ENCODE measurements around the gene CNKSR3.
A peak's percentile ranks its signal among the peaks of the same experiment; 100 is the strongest.

Gene CNKSR3

GRCh38 chr6:154384191-154384590, 126.3 kb downstream of the CNKSR3 start:
- Histone ChIP-seq H3K9ac (ENCODE audit: low read length) (no peak overlapping the region), H3K36me3 (ENCODE audit: control insufficient read depth, insufficient read depth, low read length) (no peaks in the 10 kb centered on the region), H3K4me3 (ENCODE audit: low read length) (no peak overlapping the region), H3K27ac (ENCODE audit: low read depth, low read length) (peak overlapping the region; percentile 24), H3K27me3 (ENCODE audit: control insufficient read depth, insufficient read depth, low read length) (no peaks in the 10 kb centered on the region), H3K4me1 (ENCODE audit: control insufficient read depth, insufficient read depth, low read length) (no peaks in the 10 kb centered on the region)

- no peak overlapping the region for H3K27ac ChIP-seq (ENCODE audit: low read depth, low read length)
- no peaks in the 10 kb centered on the region for H3K36me3 ChIP-seq (ENCODE audit: control insufficient read depth, insufficient read depth, low read length)
- H3K9ac ChIP-seq (ENCODE audit: low read length) = no peak overlapping the region
- H3K4me3 ChIP-seq (ENCODE audit: low read length) = no peak overlapping the region
- no peaks in the 10 kb centered on the region for H3K27me3 ChIP-seq (ENCODE audit: control insufficient read depth, insufficient read depth, low read length)
- H3K4me1 ChIP-seq (ENCODE audit: control insufficient read depth, insufficient read depth, low read length) = no peaks in the 10 kb centered on the region
These were observed 127.2 kb downstream of the CNKSR3 start for GRCh38 chr6:154383273-154383672.

- H3K36me3 ChIP-seq (ENCODE audit: control insufficient read depth, insufficient read depth, low read length) = no peaks in the 10 kb centered on the region
- no peaks in the 10 kb centered on the region for H3K4me1 ChIP-seq (ENCODE audit: control insufficient read depth, insufficient read depth, low read length)
- no peak overlapping the region for H3K4me3 ChIP-seq (ENCODE audit: low read length)
- H3K9ac ChIP-seq (ENCODE audit: low read length) = no peak overlapping the region
- no peak overlapping the region for H3K27ac ChIP-seq (ENCODE audit: low read depth, low read length)
- no peaks in the 10 kb centered on the region for H3K27me3 ChIP-seq (ENCODE audit: control insufficient read depth, insufficient read depth, low read length)
These were observed 127.7 kb downstream of the CNKSR3 start for GRCh38 chr6:154382740-154383139.

GRCh38 chr6:154381548-154381947, 128.9 kb downstream of the CNKSR3 start:
- H3K4me1 ChIP-seq (ENCODE audit: control insufficient read depth, insufficient read depth, low read length) = no peaks in the 10 kb centered on the region
- no peaks in the 10 kb centered on the region for H3K36me3 ChIP-seq (ENCODE audit: control insufficient read depth, insufficient read depth, low read length)
- H3K27me3 ChIP-seq (ENCODE audit: control insufficient read depth, insufficient read depth, low read length) = no peaks in the 10 kb centered on the region
- H3K4me3 ChIP-seq (ENCODE audit: low read length) = no peak overlapping the region
- no peak overlapping the region for H3K9ac ChIP-seq (ENCODE audit: low read length)
- H3K27ac ChIP-seq (ENCODE audit: low read depth, low read length) = no peak overlapping the region

- Histone ChIP-seq H3K9ac (ENCODE audit: low read length) (no peak overlapping the region), H3K27ac (ENCODE audit: low read depth, low read length) (no peak overlapping the region), H3K4me3 (ENCODE audit: low read length) (no peak overlapping the region), H3K36me3 (ENCODE audit: control insufficient read depth, insufficient read depth, low read length) (no peaks in the 10 kb centered on the region), H3K27me3 (ENCODE audit: control insufficient read depth, insufficient read depth, low read length) (no peaks in the 10 kb centered on the region), H3K4me1 (ENCODE audit: control insufficient read depth, insufficient read depth, low read length) (no peaks in the 10 kb centered on the region)
These were observed 129.7 kb downstream of the CNKSR3 start for GRCh38 chr6:154380741-154381140.

GRCh38 chr6:154379585-154379984, 130.9 kb downstream of the CNKSR3 start:
- H3K27me3 ChIP-seq (ENCODE audit: control insufficient read depth, insufficient read depth, low read length) = no peaks in the 10 kb centered on the region
- no peaks in the 10 kb centered on the region for H3K4me1 ChIP-seq (ENCODE audit: control insufficient read depth, insufficient read depth, low read length)
- H3K36me3 ChIP-seq (ENCODE audit: control insufficient read depth, insufficient read depth, low read length) = no peaks in the 10 kb centered on the region
- no peak overlapping the region for H3K9ac ChIP-seq (ENCODE audit: low read length)
- no peak overlapping the region for H3K4me3 ChIP-seq (ENCODE audit: low read length)
- H3K27ac ChIP-seq (ENCODE audit: low read depth, low read length) = no peak overlapping the region

- Histone ChIP-seq H3K9ac (ENCODE audit: low read length) (no peak overlapping the region), H3K27ac (ENCODE audit: low read depth, low read length) (no peak overlapping the region)
These were observed 132.0 kb downstream of the CNKSR3 start for GRCh38 chr6:154378518-154378917.

GRCh38 chr6:154377726-154378125, 132.8 kb downstream of the CNKSR3 start:
- H3K27me3 ChIP-seq (ENCODE audit: control insufficient read depth, insufficient read depth, low read length) = no peaks in the 10 kb centered on the region
- H3K9ac ChIP-seq (ENCODE audit: low read length) = no peak overlapping the region
- no peak overlapping the region for H3K27ac ChIP-seq (ENCODE audit: low read depth, low read length)
- no peaks in the 10 kb centered on the region for H3K36me3 ChIP-seq (ENCODE audit: control insufficient read depth, insufficient read depth, low read length)
- no peaks in the 10 kb centered on the region for H3K4me1 ChIP-seq (ENCODE audit: control insufficient read depth, insufficient read depth, low read length)
- H3K4me3 ChIP-seq (ENCODE audit: low read length) = no peak overlapping the region

More at GRCh38 chr6:154378518-154378917, 132.0 kb downstream of the CNKSR3 start:
- no peaks in the 10 kb centered on the region for H3K27me3 ChIP-seq (ENCODE audit: control insufficient read depth, insufficient read depth, low read length)
- H3K36me3 ChIP-seq (ENCODE audit: control insufficient read depth, insufficient read depth, low read length) = no peaks in the 10 kb centered on the region
- no peak overlapping the region for H3K4me3 ChIP-seq (ENCODE audit: low read length)
- H3K4me1 ChIP-seq (ENCODE audit: control insufficient read depth, insufficient read depth, low read length) = no peaks in the 10 kb centered on the region

GRCh38 chr6:154373971-154374370, 136.5 kb downstream of the CNKSR3 start:
- H3K36me3 ChIP-seq (ENCODE audit: control insufficient read depth, insufficient read depth, low read length) = no peaks in the 10 kb centered on the region
- no peak overlapping the region for H3K9ac ChIP-seq (ENCODE audit: low read length)
- H3K27ac ChIP-seq (ENCODE audit: low read depth, low read length) = no peak overlapping the region
- no peaks in the 10 kb centered on the region for H3K4me1 ChIP-seq (ENCODE audit: control insufficient read depth, insufficient read depth, low read length)
- no peaks in the 10 kb centered on the region for H3K27me3 ChIP-seq (ENCODE audit: control insufficient read depth, insufficient read depth, low read length)
- H3K4me3 ChIP-seq (ENCODE audit: low read length) = no peak overlapping the region

- Histone ChIP-seq H3K27ac (ENCODE audit: low read depth, low read length) (no peak overlapping the region), H3K36me3 (ENCODE audit: control insufficient read depth, insufficient read depth, low read length) (no peaks in the 10 kb centered on the region), H3K4me1 (ENCODE audit: control insufficient read depth, insufficient read depth, low read length) (no peaks in the 10 kb centered on the region)
These were observed 139.2 kb downstream of the CNKSR3 start for GRCh38 chr6:154371281-154371680.

GRCh38 chr6:154370545-154370944, 139.9 kb downstream of the CNKSR3 start:
- H3K27me3 ChIP-seq (ENCODE audit: control insufficient read depth, insufficient read depth, low read length) = no peaks in the 10 kb centered on the region
- H3K4me1 ChIP-seq (ENCODE audit: control insufficient read depth, insufficient read depth, low read length) = no peaks in the 10 kb centered on the region
- H3K36me3 ChIP-seq (ENCODE audit: control insufficient read depth, insufficient read depth, low read length) = no peaks in the 10 kb centered on the region
- no peak overlapping the region for H3K27ac ChIP-seq (ENCODE audit: low read depth, low read length)
- H3K4me3 ChIP-seq (ENCODE audit: low read length) = no peak overlapping the region
- H3K9ac ChIP-seq (ENCODE audit: low read length) = no peak overlapping the region

More at GRCh38 chr6:154371281-154371680, 139.2 kb downstream of the CNKSR3 start:
- H3K4me3 ChIP-seq (ENCODE audit: low read length) = no peak overlapping the region
- H3K9ac ChIP-seq (ENCODE audit: low read length) = no peak overlapping the region
- no peaks in the 10 kb centered on the region for H3K27me3 ChIP-seq (ENCODE audit: control insufficient read depth, insufficient read depth, low read length)

- Histone ChIP-seq H3K27me3 (ENCODE audit: control insufficient read depth, insufficient read depth, low read length) (no peaks in the 10 kb centered on the region), H3K36me3 (ENCODE audit: control insufficient read depth, insufficient read depth, low read length) (no peaks in the 10 kb centered on the region), H3K4me3 (ENCODE audit: low read length) (no peak overlapping the region), H3K4me1 (ENCODE audit: control insufficient read depth, insufficient read depth, low read length) (no peaks in the 10 kb centered on the region), H3K9ac (ENCODE audit: low read length) (no peak overlapping the region), H3K27ac (ENCODE audit: low read depth, low read length) (no peak overlapping the region)
These were observed 142.4 kb downstream of the CNKSR3 start for GRCh38 chr6:154367839-154368695.

- Histone ChIP-seq H3K9ac (ENCODE audit: low read length) (no peak overlapping the region), H3K27me3 (ENCODE audit: control insufficient read depth, insufficient read depth, low read length) (no peaks in the 10 kb centered on the region), H3K4me3 (ENCODE audit: low read length) (no peak overlapping the region), H3K36me3 (ENCODE audit: control insufficient read depth, insufficient read depth, low read length) (no peaks in the 10 kb centered on the region), H3K27ac (ENCODE audit: low read depth, low read length) (no peak overlapping the region), H3K4me1 (ENCODE audit: control insufficient read depth, insufficient read depth, low read length) (no peaks in the 10 kb centered on the region)
These were observed 143.1 kb downstream of the CNKSR3 start for GRCh38 chr6:154367336-154367735.
